Epithelial cell of proximal tubule (primary cell): ENCODE data around the gene CSDE1. TPM values are rescaled to one million over a fixed set of nuclear protein-coding genes. Genes with fewer than 3 reads are reported as not detected.
"Not testable (repeated sequence)": the region's sequence is repeated elsewhere in the genome, so short reads cannot be mapped to it uniquely, and the experiment has no call there.

Source experiments
- DNase-seq: peaks from one replicate; pipeline ENCODE4 v3.0.0-alpha.2; 2011; ENCODE audit warnings: low read depth
- H3K4me3 ChIP-seq: 2 replicates; pipeline ENCODE4 v1.5.1; 2011; ENCODE audit warnings: low read depth, mild to moderate bottlenecking, low read length
- total RNA-seq: library from RNA; depleted of rRNA; stranded (reverse); fragments of >200 nt; gene quantifications from 2 replicates; pipeline ENCODE4 v1.2.3, GENCODE V29; 2015
- TF ChIP-seq, protein P1 (sequence below): conservative IDR thresholded peaks from 2 replicates; pipeline ENCODE4 v1.5.1; 2012; ENCODE audit warnings: low read depth, mild to moderate bottlenecking, low read length

The CSDE1 gene
- total RNA-seq, 1 donor from 2014 or later = 294 TPM

DNA sequence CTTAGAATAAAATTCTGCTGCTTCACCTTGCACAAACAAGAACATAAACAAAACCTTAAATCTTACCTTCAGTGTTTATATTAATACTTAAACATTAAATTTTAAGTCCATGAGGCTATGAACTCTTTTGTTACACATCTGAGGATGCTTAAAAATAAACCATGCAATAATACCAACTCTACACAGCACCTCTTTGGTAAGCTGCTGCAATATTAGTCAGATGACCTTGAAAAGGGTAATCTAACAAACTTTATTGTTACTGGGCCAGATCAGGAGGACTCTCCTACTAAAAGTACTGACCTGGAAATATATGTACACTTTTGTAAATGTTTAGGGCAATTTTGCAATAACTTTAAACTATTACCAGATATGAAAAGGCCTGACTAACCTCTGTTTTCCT lies 21.9 kb upstream of the CSDE1 start:
- TF ChIP-seq, protein P1, sequence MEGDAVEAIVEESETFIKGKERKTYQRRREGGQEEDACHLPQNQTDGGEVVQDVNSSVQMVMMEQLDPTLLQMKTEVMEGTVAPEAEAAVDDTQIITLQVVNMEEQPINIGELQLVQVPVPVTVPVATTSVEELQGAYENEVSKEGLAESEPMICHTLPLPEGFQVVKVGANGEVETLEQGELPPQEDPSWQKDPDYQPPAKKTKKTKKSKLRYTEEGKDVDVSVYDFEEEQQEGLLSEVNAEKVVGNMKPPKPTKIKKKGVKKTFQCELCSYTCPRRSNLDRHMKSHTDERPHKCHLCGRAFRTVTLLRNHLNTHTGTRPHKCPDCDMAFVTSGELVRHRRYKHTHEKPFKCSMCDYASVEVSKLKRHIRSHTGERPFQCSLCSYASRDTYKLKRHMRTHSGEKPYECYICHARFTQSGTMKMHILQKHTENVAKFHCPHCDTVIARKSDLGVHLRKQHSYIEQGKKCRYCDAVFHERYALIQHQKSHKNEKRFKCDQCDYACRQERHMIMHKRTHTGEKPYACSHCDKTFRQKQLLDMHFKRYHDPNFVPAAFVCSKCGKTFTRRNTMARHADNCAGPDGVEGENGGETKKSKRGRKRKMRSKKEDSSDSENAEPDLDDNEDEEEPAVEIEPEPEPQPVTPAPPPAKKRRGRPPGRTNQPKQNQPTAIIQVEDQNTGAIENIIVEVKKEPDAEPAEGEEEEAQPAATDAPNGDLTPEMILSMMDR = no peak
- peak overlapping the region; percentile 99 for H3K4me3 ChIP-seq
- DNase-seq = no peak

DNA sequence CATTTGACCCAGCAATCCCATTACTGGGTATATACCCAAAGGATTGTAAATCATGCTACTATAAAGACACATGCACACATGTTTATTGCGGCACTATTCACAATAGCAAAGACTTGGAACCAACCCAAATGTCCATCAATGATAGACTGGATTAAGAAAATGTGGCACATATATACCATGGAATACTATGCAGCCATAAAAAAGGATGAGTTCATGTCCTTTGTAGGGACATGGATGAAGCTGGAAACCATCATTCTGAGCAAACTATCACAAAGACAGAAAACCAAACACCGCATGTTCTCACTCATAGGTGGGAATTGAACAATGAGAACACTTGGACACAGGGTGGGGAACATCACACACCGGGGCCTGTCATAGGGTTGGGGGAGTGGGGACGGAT lies 18.9 kb upstream of the CSDE1 start:
- DNase-seq = not testable (repeated sequence)

DNA sequence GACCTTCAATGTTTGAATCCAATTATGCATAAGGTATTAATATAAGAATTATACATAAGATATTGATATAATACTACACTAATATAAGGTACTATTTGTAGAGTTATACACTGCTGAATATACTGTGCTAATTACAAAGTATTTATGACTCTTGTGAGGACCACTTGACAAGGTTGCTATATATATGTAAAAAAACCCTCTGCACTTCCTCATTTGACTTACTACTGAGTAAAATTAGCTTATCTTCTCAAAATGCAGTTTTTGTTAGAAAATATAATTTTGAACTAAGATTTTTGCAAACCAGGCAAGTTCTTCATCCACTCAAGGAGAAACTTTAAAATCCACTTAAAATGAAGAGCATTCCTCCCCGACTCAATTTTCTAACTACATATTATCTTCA lies 14.2 kb upstream of the CSDE1 start:
- no peak for DNase-seq
- TF ChIP-seq, protein P1 = no peak
- H3K4me3 ChIP-seq = no peak overlapping the region

More for the DNA sequence above, 18.9 kb upstream of the CSDE1 start:
- H3K4me3 ChIP-seq = not testable (repeated sequence)

DNA sequence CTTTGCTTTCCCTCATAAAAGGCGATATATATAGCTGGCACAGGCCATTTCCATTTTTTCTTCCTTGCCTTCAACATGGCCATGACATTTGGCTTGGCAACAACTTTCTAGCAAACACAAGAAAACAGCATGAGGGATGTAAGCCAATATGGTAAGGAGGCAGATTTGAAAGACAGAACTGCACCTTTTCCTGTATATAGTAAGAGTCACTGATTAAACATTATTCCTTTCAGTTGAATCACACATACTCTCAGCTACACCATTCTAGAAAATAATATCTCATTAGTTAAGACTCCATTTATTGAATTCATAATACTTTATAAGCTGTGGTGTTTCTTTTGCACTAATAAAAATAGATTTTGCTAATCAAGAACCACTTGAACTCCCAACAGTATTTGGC lies 13.2 kb upstream of the CSDE1 start:
- no peak overlapping the region for H3K4me3 ChIP-seq
- no peak for DNase-seq
- TF ChIP-seq, protein P1 = no peak

DNA sequence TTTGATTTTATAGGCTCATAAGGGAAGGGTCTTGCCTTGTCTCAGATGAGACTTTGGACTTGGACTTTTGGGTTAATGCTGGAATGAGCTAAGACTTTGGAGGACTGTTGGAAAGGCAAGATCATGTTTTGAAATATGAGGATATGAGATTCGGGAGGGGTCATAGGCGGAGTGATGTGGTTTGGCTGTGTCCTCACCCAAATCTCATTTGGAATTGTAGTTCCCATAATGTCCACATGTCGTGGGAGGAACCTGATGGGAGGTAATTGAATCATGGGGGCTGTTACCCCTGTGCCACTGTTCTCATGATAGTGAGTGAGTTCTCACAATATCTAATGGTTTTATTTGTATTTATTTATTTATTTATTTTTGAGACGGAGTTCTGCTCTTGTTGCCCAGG lies 6.9 kb upstream of the CSDE1 start:
- H3K4me3 ChIP-seq = no peak overlapping the region
- TF ChIP-seq, protein P1 = peak; percentile 25
- DNase-seq = no peak

DNA sequence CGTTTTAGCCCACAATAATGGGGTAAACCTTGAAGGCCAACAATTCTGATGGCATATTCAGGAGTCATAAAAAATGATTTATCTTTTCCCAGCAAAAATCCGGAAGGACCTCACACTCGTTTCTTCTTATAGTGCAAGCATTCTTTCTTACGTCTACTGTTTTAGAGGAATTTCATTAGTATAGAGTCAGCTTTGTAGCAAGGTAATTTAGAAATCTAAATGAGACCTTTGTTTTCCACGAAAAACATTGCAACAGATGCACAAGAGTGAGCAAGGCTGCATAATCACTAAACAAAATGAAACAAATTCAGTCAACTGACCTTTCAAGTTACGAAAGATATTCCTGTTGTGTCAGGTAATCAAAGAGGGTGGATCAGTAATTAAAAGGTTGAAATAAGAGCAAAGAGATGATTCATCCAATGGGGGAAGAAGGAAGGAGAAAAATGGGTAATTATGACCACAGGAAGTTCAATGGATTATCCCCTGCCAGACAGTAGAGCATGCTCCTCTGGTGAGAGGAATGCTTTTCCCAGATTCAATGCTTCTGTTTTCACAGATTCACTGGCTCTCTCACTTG lies 560 bp upstream of the CSDE1 start:
- peak overlapping the region; percentile 100 for H3K4me3 ChIP-seq
- DNase-seq = no peak
- TF ChIP-seq, protein P1 = no peak

DNA sequence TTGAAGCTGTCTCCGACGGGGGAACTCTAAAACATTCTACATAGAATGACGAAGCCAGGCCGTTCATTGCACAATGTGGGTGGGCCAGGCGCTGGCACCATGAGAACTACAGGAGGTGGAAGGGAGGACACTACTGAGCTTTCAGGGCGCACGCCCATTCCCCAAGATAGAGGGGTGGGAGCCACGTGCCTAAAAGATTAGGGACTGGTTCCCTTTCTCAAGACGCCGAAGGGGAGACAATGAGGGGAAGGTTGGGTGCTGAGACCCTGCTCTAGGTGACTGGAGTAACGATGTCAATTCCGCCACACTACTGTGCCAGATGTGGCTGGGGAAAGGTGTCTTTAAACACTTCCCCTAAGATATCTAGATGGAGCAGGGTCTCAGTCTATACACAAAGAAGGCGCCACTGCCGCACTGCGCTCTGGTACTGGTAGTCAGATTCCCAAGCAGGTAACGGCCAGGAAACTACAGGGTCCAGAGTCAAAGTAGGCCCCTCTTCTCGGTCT lies 782 bp downstream of the CSDE1 start:
- peak overlapping the region; percentile 100 for H3K4me3 ChIP-seq
- DNase-seq = no peak
- TF ChIP-seq, protein P1 = no peak
